Measurements from ENCODE around the gene RTP4.
"Not testable (repeated sequence)": the region's sequence is repeated elsewhere in the genome, so short reads cannot be mapped to it uniquely, and the experiment has no call there.

GRCh38 chr3:187411991-187412781 is 44.0 kb downstream of the RTP4 start:
- not testable (repeated sequence) for TF ChIP-seq CTCF (conservative IDR thresholded peaks at IDR 0.05 in 1 of 2, IDR thresholded peaks at IDR 0.05 in 1 of 2; ENCODE audit: extremely low read depth in 1 of 2, insufficient read depth in 1 of 2, low read depth in 1 of 2, low read length in 2 of 2); EZH2 (IDR thresholded peaks at IDR 0.05; ENCODE audit: borderline replicate concordance, low read length)

Measured in mammary epithelial cell (primary cell).